ENCODE data around the gene ELOB.

DNA sequence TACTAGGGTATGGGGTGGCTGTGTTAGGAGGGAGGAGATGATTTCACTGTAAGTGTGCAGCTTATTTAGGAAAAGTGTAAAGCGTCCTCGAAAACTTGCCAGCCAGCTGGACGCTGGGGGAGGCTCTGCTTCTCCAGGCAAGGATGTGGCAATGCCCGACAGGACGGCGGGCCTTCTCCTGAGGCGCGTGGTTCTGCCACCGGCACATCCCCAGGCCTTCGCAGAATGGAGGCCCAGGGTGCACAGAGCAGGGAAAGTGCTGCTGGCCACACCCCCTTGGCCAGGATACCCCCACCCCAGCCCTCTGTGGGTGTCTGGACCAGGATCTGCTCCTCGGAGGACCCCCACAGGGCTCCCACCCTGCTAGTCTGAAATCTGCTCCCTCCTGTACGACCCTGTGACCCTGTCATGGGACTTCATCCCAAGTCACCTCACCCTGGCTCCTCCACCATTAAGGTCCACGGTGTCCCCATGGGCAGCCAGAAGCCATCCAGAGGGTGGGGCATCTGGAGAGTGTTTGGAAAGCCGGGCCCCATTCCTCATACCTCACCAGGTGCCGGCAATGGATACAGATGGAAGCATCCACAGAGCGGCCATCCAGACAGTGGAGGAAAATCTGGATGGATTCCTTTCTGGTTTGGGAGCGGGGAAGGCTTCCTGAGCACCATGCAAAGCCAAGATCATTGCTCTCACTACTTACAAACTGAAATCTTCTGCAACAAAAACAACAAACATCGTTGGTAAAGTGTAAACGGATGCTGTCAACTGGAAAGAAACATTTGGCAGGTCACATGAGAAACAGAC is 33.9 kb downstream of the ELOB start:
- TF ChIP-seq POLR2A (IDR thresholded peaks at IDR 0.05; ENCODE audit: low read depth, low read length), result no peak
- TF ChIP-seq POLR2AphosphoS5 (IDR thresholded peaks at IDR 0.05; ENCODE audit: low read depth, low read length), result no peak
- no peak for TF ChIP-seq SPI1 (IDR thresholded peaks at IDR 0.05; ENCODE audit: low read depth, low read length)
- TF ChIP-seq TAF1 (IDR thresholded peaks at IDR 0.05; ENCODE audit: low read depth, low read length), result no peak

Measured in GM12891 (cell line).